Endothelial cell of hepatic sinusoid (primary cell): ENCODE data around the gene HACL1.

Experiments used
- in situ Hi-C: cut with HindIII; loops from 2 replicates; pipeline ENCODE4 v1.10.0; 2017; ENCODE audit warnings: low sequenced_read_pairs

HACL1 gene

DNA sequence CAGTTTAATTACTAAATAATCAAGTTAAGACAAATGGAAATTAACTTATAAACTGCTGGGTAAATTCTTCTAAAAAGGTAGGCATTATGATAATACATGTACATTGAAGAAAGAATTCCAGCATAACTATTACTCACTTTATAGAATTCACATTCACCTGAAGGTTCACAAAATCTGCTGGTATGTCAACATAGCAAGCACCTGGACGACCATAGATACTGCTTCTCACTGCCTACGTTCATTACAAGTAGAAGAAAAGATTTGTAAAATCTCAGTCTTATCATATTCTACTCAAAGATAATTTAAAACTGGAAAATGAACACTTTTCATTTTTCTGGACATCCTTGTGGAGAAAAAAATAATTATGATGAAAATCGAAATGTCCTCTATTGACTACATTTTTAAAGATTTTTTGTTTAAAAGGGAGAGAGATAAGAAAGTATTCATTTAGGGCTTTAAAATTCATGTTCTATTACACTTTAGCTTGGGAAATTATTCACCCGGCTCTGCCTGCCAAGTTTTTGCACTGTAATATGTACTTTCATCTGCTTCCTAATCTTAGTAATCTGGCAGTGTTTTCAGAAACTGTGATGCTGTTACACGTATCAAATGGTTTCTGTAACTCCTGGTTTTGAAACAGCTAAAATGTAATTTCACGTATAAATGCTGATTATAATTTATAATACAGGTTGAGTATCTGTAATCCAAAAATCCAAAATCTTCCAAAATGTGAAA, 16.1 kb downstream of the HACL1 start:
- in situ Hi-C loops: no loop called here

DNA sequence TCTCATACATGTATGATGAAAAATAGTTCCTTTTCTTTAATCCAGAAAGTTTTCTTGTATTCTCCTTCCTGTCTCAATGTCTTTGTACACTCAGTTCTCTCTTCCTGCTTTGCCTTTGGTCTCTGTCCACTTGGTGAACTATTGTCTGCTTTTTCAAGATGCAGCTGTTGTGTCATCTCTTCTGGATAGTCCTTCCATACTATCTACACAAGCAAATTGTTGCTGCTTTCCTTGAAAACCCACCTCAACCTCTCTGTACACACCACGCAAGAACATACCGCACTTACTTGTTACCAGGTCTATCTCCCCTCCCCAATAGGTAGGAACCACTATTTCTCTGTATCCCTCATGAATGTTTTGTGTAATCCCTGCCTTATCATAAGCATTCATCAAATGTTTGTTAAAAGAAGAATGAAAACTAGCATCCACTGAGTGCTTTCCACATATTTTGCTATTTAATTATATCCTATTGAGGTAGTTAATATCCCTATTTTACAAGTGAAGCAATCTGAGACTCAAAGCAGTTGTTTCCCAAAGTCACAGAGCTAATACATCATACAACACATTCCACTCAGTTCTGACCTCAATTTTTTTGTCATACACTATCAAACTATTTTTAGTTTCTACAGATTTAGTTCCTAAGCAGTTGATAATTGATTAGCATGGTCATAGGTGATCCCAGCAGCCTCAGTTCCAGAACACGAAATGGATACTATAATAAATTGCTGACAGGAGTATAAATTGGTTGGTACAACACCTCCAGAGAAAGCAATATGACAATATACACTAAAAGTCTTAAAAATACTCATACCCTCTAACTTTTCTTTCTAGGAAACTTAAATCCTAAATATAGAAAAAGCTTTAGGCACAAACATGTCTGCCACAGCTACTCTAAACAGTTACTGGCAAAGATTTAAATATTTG, 19.6 kb downstream of the HACL1 start:
- in situ Hi-C loops: no loop called here

DNA sequence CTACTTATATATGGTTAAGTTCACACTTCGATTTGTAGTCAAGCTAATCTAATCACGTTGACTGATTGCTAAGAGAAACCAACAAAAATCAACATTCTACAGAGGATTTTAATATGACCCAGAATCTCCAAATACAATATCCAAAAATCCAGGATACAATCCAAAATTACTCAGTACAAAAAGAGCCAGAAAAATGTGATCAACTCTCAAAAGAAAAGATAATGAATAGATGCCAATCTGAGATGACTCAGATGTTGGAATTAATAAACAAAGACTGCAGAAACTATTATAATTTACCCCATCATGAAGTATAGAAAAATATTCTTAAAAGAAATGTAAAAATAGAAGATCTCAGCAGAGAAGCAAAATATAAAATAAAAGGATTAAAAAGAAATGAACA, 22.3 kb downstream of the HACL1 start:
- in situ Hi-C loops: no loop called here

DNA sequence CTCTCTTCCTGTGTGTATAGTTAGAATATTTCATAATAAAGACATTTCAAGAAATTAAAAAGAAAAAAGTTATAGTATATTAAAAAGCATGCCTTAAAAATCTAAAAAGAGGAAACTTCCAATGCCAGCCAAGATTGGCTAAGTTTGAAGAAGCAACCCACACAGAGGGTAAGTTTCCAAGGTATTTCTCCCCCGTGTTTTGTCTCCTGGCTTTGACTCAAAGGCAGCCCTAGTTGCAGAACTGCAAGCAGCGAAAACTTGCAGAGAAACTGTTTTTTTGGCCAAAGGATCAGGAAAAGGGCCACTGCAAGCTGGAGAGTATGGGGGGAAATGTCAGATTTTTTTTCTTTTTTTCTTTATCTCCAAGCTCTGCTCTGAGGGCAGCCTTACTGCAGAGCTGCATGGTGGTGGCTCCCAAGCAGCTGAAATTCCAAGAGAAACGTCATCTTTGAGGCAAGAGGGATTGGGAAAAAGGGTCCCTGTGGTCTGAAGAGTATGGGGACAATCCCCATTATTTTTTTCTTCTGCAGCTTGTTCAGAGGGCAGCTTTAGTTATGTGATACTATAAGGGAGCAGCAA, 23.0 kb downstream of the HACL1 start:
- in situ Hi-C loops: no loop called here

DNA sequence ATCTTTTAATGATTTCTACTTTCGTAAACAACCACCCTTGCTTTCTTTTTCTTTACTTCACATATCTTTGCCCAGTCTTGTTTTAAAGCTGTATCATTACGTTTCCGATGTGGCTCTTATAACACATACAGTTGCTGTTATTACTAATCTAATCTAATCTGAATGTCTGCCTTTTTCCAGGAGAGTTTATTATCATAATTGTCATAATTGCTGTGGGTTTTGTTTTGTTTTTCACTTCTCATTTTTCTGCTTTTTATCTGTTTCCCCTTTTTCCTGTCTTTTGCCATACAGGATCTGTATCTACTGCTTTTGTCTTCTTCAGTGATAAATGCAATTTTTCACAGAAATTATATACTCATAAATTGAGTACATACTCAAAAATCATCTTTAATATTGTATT, 24.9 kb downstream of the HACL1 start:
- in situ Hi-C loops: no loop called here

DNA sequence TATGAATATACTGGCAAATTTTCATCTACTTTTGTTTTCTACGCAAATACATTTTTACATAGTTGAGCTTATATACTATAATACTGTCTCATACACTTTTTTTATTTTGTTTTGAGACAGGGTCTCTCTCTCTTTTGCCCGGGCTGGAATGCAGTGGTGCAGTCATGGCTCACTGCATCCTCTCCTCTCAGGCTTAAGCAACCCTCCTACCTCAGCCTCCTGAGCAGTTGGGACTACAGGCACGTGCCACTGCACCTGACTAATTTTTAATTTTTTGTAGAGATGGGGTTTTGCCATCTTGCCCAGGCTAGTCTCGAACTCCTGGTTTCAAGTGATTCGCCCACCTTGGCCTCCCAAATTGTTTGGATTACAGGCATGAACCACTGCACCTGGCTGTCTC, 25.9 kb downstream of the HACL1 start:
- in situ Hi-C loops: no loop called here

DNA sequence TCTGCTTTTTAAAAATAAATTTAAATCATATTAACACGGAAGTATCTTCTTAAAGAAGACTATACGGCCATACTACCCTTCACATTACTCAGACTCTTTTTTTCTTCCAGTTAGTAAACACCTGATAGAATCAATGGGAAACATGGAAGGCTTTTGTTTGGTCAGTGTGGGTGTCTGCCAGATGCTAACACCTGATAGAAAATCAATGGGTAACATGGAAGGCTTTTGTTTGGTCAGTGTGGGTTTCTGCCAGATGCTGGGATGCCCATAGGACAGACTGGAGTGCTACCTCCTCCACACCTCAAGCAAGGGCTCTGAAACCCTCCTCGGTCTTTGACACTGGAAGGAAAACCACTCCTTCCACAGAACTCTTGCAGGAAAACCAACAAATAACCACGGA, 29.2 kb downstream of the HACL1 start:
- in situ Hi-C loops: no loop called here

DNA sequence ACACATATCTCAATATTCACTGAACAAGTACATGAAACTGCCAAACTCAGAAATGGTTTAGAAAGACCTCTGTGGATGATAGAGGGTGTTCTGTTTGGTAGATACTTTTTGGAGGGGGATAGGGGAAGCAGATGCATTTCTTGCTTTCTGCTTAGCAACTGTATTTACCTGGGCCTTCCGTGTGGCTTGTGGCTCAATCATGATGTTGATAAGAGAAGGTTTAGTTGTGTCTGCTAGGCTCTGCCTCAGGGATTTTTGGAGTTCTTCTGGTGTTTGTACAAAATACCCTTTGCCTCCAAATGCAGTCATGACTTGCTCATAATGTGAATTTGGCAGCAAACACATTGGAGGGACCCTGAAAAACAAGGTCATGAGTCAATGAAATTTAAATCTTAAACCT, 38.2 kb downstream of the HACL1 start:
- in situ Hi-C loops: no loop called here

DNA sequence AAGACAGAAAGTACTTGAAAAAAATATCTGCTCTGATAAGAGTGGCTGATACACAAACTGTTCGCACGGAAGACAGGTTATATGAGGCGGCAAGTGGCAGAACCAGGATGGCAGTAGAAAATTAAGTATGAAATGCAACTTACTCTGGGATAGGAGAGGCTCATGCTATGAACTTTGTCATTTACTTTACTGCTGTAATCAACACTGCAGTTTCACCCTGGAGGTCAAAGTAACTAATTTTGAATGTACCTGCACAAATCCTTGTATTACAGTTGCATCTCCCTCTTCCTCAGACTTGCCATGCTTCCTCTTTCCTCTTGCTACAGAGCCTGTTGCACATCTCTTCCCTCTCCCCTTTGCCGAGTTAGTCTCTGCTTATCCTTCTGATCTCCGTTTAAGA, 38.8 kb downstream of the HACL1 start:
- in situ Hi-C loops: no loop called here

DNA sequence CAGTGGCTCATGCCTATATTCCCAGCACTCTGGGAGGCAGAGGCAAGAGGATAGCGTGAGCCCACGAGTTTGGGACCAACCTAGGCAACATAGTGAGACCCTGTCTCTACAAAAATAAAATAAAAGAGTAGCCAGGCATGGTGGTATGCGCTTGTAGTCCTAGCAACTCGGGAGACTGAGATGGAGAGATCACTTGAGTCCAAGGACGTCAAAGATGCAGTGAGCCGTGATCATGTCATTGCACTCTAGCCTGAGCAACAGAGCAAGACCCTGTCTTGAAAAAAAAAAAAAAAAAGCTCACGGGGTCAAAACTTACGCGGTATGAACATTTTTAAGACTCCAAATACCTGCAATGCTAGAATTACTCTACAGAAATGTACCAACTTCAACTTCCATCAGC, 42.8 kb downstream of the HACL1 start:
- in situ Hi-C loops: no loop called here

DNA sequence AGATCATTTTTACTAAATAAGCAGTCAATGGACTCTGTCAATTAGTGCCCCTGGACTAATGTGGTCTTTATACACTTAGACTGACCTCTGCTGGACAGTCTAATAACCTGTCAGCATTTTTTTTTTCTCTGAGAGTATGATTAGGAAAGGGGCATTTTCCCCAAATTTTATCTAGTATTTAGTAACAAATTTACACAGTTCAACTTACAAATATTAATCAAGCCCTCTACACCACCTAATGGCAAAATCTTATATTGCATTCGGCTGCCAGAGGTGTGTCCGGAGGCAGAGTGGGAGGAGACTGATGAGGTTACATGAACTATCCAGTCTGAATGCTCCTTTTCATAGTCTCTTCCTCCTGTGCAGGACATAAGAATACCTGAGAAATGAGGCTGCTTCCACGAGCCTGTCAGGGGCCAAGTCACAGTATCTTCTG, 43.8 kb downstream of the HACL1 start:
- in situ Hi-C loops: no loop called here

DNA sequence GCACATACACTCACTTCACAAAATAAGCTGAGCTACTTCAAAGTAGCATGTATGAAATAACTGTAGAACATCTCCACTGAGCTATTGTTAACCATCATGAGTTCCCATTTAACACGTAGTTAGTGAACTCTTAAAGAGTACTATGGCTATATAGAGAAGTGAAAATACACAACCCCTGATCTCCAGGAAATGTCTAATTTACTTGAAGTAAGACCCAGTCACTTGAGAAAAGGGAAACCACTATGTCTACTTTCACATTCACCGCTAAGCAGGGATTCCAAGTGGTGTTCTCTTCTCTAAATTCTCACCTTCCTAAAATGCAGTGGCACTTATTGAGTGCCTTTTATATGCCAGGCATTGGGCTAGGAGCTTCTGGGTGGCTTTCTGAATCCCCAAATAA, 44.9 kb downstream of the HACL1 start:
- in situ Hi-C loops: no loop called here

DNA sequence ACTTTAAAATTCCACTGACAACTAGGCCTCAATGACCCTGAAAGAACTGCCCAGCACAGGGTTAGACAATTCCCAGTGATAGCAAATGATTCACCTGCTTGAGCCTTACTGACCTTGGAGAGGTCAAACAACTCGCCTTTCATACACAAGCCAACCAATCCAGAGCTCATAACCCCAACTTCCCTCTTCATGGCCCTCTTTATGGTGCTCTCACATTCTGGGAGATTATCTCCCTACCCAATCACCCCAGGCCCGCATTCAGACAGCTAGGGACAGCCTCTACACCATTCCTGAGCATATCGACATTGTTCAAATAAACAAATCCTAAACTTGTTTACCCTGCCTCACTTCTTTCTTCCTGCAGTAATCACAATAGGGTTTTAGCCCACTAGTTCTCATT, 47.6 kb downstream of the HACL1 start:
- in situ Hi-C loops: no loop called here

DNA sequence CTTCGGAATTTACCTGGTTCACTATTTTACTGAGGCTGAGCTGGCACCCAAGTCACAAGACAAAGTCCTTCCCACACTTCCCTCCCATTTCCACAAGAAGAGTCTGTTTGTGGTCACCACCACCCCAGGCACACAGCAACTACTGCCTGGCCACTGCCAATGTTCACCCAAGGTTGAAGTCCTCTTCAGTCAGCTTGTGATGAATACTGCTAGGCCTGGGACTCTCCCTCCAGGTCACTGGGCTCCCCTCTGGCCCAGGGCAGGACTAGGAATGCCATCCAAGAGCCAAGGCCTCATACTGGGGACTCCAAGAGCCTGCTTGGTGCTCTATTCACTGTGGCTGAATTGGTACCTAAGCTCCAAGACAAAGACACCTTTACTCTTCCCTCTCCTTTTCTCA, 49.5 kb downstream of the HACL1 start:
- in situ Hi-C loops: no loop called here

DNA sequence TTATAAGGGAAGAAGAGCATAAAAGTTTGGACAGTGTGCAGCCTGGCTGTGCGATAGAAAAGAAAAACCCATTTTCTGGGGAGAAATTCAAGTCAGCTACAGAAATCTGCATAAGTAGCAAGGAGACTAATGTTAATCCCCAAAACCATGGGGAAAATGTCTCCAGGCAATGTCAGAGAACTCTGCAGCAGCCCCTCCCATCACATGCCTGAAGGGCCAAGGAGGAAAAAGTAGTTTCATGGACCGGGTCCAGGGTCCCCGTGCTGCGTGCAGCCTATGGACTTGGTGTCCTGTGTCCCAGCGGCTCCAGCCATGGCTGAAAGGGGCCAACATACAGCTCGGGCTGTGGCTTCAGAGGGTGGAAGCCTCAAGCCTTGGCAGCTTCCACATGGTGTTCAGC, 51.5 kb downstream of the HACL1 start:
- in situ Hi-C loops: loop anchor here (10.0 kb wide), 1 partner anchor 55 kb away; no protein-coding TSS in a partner anchor

DNA sequence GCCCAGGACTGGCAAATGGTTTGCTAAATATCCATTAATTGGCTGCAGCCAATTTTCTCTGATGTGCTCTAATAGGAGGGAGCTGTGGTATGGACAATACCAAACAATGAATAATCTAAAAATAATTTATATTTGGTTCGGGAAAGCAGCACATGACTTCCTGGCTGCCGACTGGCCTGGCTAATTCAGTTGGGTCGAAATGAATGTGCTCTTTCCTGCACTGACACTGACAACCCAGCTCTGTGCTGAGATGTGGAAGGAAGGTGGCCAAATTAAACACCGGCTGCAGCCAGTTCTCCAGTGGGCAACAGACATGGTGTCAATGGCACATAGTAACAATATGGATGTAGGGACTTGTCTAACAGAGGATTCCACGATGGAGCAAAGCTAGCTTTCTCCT, 58.8 kb downstream of the HACL1 start:
- in situ Hi-C loops: loop anchor here (10.0 kb wide), 1 partner anchor 48 kb away; no protein-coding TSS in a partner anchor

DNA sequence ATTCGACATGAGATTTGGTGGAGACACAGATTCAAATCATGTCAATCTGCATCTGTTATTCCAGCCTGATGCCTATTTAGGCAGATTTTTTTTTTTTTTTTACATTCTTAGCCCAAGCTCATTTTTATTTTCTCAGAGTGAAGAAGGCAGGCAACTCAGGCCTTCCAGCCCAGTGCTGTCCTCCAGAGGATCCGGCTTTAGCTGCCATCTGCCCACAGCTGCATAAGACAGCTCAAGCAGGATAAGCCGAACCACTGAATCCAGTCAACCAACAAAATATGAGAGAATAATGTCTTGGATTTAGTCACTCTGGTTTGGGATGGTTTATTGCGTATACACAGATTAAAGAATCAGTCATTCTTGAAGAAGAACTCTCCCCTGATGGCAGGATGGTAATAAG, 60.0 kb downstream of the HACL1 start:
- in situ Hi-C loops: loop anchor here (10.0 kb wide), 1 partner anchor 47 kb away; no protein-coding TSS in a partner anchor

DNA sequence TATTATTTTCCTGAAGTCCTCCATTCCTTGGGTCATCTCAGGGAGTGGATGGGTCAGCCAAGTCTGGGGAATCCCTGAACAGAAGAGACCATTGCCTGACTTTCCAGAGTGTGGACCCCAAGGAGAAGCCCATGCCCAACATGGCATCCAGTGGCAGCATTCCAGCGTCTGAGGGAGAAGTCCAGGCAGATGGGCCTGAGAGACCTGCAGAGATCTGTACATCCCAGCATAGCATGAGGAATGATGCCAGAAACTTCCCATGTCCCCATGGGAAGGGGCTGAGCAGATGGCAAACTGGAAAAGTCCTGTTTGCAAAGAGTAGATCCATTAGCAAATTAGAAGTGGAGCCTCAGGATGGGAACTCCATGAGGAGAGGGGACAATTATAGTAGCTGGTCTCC, 62.3 kb downstream of the HACL1 start:
- in situ Hi-C loops: loop anchor here (5.0 kb wide), 1 partner anchor 272 kb away; no protein-coding TSS in a partner anchor

DNA sequence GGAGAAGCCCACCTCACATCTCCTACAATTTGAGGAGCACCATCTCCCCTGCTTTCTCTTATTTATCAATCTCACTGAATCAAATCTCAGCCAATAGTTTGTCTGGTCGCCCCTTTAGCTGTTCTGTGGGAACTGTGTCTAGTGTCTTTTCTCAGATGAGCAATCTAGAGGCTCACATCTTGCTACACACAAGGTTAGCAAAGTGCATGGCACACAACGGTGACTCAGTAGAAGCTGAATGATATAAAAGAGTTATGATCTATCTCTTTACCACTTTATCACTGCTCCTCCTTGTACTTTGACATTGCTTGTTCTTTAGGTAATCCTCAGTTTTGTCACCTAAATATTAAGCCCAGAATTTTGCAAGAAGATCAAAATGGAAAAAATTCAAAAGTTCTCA, 63.0 kb downstream of the HACL1 start:
- in situ Hi-C loops: loop anchor here (5.0 kb wide), 1 partner anchor 271 kb away; no protein-coding TSS in a partner anchor

DNA sequence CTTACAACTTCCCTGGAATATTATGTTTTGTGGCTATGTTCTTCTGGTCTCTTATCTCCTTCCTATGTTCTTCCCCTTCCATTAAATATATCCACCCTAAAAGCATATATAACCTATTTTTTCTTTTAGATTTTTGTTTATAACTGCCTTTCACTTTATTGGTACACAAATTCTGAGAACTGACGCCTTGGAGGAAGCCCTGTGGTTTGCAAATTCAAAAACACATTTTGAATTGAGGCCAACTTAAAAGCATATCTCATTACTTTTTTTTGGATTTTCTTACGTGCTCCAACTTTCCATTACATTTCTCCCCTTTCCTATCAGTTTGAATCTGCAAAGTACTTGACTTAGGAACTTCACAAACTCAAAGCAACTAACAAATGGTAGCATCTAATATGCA, 64.5 kb downstream of the HACL1 start:
- in situ Hi-C loops: loop anchor here (5.0 kb wide), 1 partner anchor 270 kb away; no protein-coding TSS in a partner anchor

DNA sequence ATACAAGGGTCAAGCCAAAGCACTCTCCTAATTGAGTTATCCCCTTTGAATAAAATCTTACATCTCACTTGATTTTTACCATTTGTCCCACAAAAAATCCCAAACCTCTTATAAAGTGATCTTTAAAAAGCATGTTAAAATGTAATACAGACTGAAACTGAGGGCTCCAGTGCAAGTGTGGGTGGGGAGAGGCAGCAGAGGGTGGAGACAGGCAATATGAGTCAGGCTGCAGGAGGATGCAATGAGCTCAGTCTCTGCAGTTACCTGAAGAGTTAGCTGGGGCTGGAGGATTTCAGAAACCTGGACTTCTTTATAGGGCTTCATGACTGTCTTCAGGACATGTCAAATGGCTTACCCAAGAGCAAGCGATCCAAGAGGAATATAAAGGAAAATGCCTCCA, 65.6 kb downstream of the HACL1 start:
- in situ Hi-C loops: loop anchor here (5.0 kb wide), 1 partner anchor 268 kb away; no protein-coding TSS in a partner anchor
